VCaP (cell line): ENCODE results near the gene LMNA.

Experiments
- H3K27ac ChIP-seq: fragments of 450-650 bp; 2 replicates; pipeline ENCODE4 v1.5.1; 2017
- CTCF ChIP-seq: fragments of 450-650 bp; conservative IDR thresholded peaks from 2 replicates; pipeline ENCODE4 v1.5.1; 2017; ENCODE audit warnings: mild to moderate bottlenecking, moderate library complexity

Gene LMNA

GRCh38 chr1:156082309-156083091 is 32.0 kb upstream of the LMNA start, which contains the start of gene MEX3A:
Gene MEX3A, minus strand, starts transcription at chr1:156082465. Its CDS starts 467 bp downstream, at chr1:156081998.
- H3K27ac ChIP-seq: peak within 1 kb of the TSS; percentile 66; the same call in 1 of the 2 replicates

GRCh38 chr1:156083800-156084790 is 30.4 kb upstream of the LMNA start:
- H3K27ac ChIP-seq: no peak overlapping the region
- TF ChIP-seq CTCF: no peak

More at GRCh38 chr1:156082309-156083091, 32.0 kb upstream of the LMNA start, which contains the start of gene MEX3A:
- no peak for TF ChIP-seq CTCF

GRCh38 chr1:156086256-156086662 is 28.3 kb upstream of the LMNA start:
- no peak for TF ChIP-seq CTCF
- H3K27ac ChIP-seq: 0 out of 2 replicates have a peak overlapping the region, but pooled peaks have one; percentile 1

- no peak overlapping the region for H3K27ac ChIP-seq
- no peak for TF ChIP-seq CTCF
Observed at GRCh38 chr1:156089704-156090103, 24.8 kb upstream of the LMNA start.

GRCh38 chr1:156090138-156090839 is 24.2 kb upstream of the LMNA start:
- no peak for TF ChIP-seq CTCF
- no peak overlapping the region for H3K27ac ChIP-seq

GRCh38 chr1:156090840-156091188 is 23.7 kb upstream of the LMNA start:
- peak; percentile 86 for TF ChIP-seq CTCF
- H3K27ac ChIP-seq: no peak overlapping the region
